Esophagus muscularis mucosa (tissue), 4 donors: ENCODE results near the gene SPTLC3. TPM values are rescaled to one million over a fixed set of nuclear protein-coding genes. Genes with fewer than 3 reads are reported as not detected.

Experiments
- DNase-seq: peaks from one replicate; pipeline ENCODE4 v3.0.0-alpha.2; 2017; ENCODE audit errors: extremely low spot score
- H3K27ac ChIP-seq, 4 donors: fragments of 200-600 bp; sonication (generic); replicated peaks in 1 of 4; 1 replicate in 3 of 4; 2 replicates in 1 of 4; pipeline ENCODE4 v1.5.1; 2016 to 2019; ENCODE audit warnings: mild to moderate bottlenecking in 1 of 4
- H3K27me3 ChIP-seq, 4 donors: fragments of 200-600 bp; sonication (generic); one replicate each; pipeline versions ENCODE4 v1.5.1 to v1.6.0; 2016 to 2019
- H3K36me3 ChIP-seq, 4 donors: fragments of 200-600 bp; sonication (generic); one replicate each; pipeline ENCODE4 v1.5.1; 2016 to 2019
- H3K4me1 ChIP-seq, 4 donors: fragments of 200-600 bp; sonication (generic); one replicate each; pipeline ENCODE4 v1.5.1; 2016 to 2019
- H3K4me3 ChIP-seq, 4 donors: fragments of 200-600 bp; sonication (generic); 1 replicate in 2 of 4; 2 replicates in 2 of 4; pipeline ENCODE4 v1.5.1; 2016 to 2019; ENCODE audit warnings: mild to moderate bottlenecking in 4 of 4, moderate library complexity in 1 of 4
- H3K9me3 ChIP-seq, 4 donors: fragments of 200-600 bp; sonication (generic); 1 replicate in 3 of 4; 2 replicates in 1 of 4; pipeline ENCODE4 v1.5.1; 2016 to 2019
- EP300 ChIP-seq: sonication (generic); formaldehyde crosslinking; IDR thresholded peaks from one replicate; pipeline ENCODE4 v1.6.1; 2017; ENCODE audit warnings: antibody characterized with exemption
- POLR2A ChIP-seq: fragments of 450-650 bp; IDR thresholded peaks from one replicate; pipeline ENCODE4 v1.6.1; 2017; ENCODE audit warnings: antibody characterized with exemption, moderate library complexity, mild to moderate bottlenecking, low read depth
- POLR2AphosphoS5 ChIP-seq, 2 donors: sonication (generic); formaldehyde crosslinking; IDR thresholded peaks; one replicate each; pipeline ENCODE4 v1.6.1; 2017; ENCODE audit warnings: antibody characterized with exemption in 2 of 2
- WGBS: methylation state at CpG from one replicate; pipeline ENCODE4 v1.1.5; 2018; 5-methylcytosine and 5-hydroxymethylcytosine counted together
- intact Hi-C: fragments of 100-400 bp; cut with DNase I; formaldehyde crosslinking; loops from one replicate; pipeline ENCODE4 v1.15.1; 2023
- total RNA-seq, 4 donors: library from RNA; depleted of rRNA; stranded (reverse); fragments of >200 nt; gene quantifications; one replicate each; pipeline versions ENCODE4 v1.1.0 to v1.2.1, GENCODE V29; 2016
- TF ChIP-seq, protein P1 (sequence below), 3 experiments: fragments of 200-600 bp in 2 of 3; fragments of 450-650 bp in 1 of 3; sonication (generic) in 2 of 3; IDR thresholded peaks; one replicate each; pipeline ENCODE4 v1.5.1; 2017 to 2019; ENCODE audit warnings: antibody characterized with exemption in 3 of 3, mild to moderate bottlenecking in 2 of 3, moderate library complexity in 1 of 3

The SPTLC3 gene
- total RNA-seq, 4 donors from 2014 or later, result 2.8 to 12.5 (median 3.9) TPM

GRCh38 chr20:12965212-12965869 is 43.4 kb upstream of the SPTLC3 start:
- H3K4me3 ChIP-seq, result no peak overlapping the region
- H3K36me3 ChIP-seq, result no peaks in the 10 kb centered on the region
- no peaks in the 10 kb centered on the region for H3K27me3 ChIP-seq
- intact Hi-C loops, result no loop called here
- no peaks in the 10 kb centered on the region for H3K9me3 ChIP-seq
- H3K27ac ChIP-seq, result no peak overlapping the region
- no peak for DNase-seq
- no peaks in the 10 kb centered on the region for H3K4me1 ChIP-seq
- TF ChIP-seq POLR2A, result no peak
- TF ChIP-seq, protein P1, sequence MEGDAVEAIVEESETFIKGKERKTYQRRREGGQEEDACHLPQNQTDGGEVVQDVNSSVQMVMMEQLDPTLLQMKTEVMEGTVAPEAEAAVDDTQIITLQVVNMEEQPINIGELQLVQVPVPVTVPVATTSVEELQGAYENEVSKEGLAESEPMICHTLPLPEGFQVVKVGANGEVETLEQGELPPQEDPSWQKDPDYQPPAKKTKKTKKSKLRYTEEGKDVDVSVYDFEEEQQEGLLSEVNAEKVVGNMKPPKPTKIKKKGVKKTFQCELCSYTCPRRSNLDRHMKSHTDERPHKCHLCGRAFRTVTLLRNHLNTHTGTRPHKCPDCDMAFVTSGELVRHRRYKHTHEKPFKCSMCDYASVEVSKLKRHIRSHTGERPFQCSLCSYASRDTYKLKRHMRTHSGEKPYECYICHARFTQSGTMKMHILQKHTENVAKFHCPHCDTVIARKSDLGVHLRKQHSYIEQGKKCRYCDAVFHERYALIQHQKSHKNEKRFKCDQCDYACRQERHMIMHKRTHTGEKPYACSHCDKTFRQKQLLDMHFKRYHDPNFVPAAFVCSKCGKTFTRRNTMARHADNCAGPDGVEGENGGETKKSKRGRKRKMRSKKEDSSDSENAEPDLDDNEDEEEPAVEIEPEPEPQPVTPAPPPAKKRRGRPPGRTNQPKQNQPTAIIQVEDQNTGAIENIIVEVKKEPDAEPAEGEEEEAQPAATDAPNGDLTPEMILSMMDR (IDR thresholded peaks at IDR 0.05), result no peak
- no peak for TF ChIP-seq EP300
- no peak for TF ChIP-seq POLR2AphosphoS5 (IDR thresholded peaks at IDR 0.05)

DNA sequence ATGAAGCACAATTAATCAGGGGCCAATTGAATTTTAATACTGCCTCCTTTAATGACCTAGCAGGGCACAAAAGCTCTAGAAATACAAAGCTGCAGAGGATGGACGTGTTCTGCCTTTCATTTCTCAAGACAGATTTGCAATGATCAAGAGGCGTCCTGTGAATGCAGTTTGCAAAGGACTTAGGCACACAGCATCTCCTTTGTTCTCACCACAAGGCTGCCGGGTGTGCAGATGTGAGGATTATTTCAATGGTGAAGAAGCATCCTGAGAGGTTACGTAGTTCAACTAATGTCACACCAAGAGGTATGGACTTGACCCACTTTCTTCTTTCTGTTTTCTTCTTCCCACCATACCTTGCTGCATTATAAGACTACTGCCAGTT is 42.9 kb upstream of the SPTLC3 start:
- WGBS, result 77% methylated on average over 4 of the region's 4 CpGs
- no peak for DNase-seq
- Histone ChIP-seq H3K27me3 (no peaks in the 10 kb centered on the region), H3K4me3 (no peak overlapping the region), H3K4me1 (no peaks in the 10 kb centered on the region), H3K36me3 (no peaks in the 10 kb centered on the region), H3K9me3 (no peaks in the 10 kb centered on the region), H3K27ac (no peak overlapping the region)
- intact Hi-C loops, result no loop called here
- TF ChIP-seq, protein P1 (IDR thresholded peaks at IDR 0.05), result no peak
- TF ChIP-seq POLR2AphosphoS5 (IDR thresholded peaks at IDR 0.05) (no peak), POLR2A (no peak), EP300 (no peak)

GRCh38 chr20:12966468-12967085 is 42.2 kb upstream of the SPTLC3 start:
- Histone ChIP-seq H3K4me1 (no peaks in the 10 kb centered on the region), H3K4me3 (no peak overlapping the region), H3K36me3 (no peaks in the 10 kb centered on the region), H3K27ac (no peak overlapping the region), H3K9me3 (no peaks in the 10 kb centered on the region), H3K27me3 (no peaks in the 10 kb centered on the region)
- intact Hi-C loops, result no loop called here
- WGBS, result 0% methylated on average over 1 of the region's 1 CpG
- no peak for DNase-seq
- TF ChIP-seq, protein P1 (IDR thresholded peaks at IDR 0.05), result peak in 1 of 3 experiments; percentile 16
- TF ChIP-seq POLR2AphosphoS5 (IDR thresholded peaks at IDR 0.05), result no peak

GRCh38 chr20:12967932-12968331 is 40.8 kb upstream of the SPTLC3 start:
- Histone ChIP-seq H3K4me3 (no peak overlapping the region), H3K4me1 (no peaks in the 10 kb centered on the region), H3K36me3 (no peaks in the 10 kb centered on the region), H3K27me3 (no peaks in the 10 kb centered on the region), H3K27ac (no peak overlapping the region), H3K9me3 (no peaks in the 10 kb centered on the region)
- intact Hi-C loops, result no loop called here
- no peak for DNase-seq
- TF ChIP-seq POLR2AphosphoS5 (IDR thresholded peaks at IDR 0.05), result no peak
- no peak for TF ChIP-seq POLR2A
- TF ChIP-seq EP300, result no peak

GRCh38 chr20:12968472-12968871 is 40.3 kb upstream of the SPTLC3 start:
- Histone ChIP-seq H3K9me3 (no peaks in the 10 kb centered on the region), H3K27ac (no peak overlapping the region), H3K4me1 (no peaks in the 10 kb centered on the region), H3K36me3 (no peaks in the 10 kb centered on the region), H3K27me3 (no peaks in the 10 kb centered on the region), H3K4me3 (no peak overlapping the region)
- no peak for DNase-seq
- intact Hi-C loops, result no loop called here
- no peak for TF ChIP-seq EP300
- TF ChIP-seq POLR2AphosphoS5 (IDR thresholded peaks at IDR 0.05), result no peak
- TF ChIP-seq POLR2A, result no peak
- TF ChIP-seq, protein P1 (IDR thresholded peaks at IDR 0.05), result no peak
- 83% methylated on average over 4 of the region's 4 CpGs for WGBS
